Measurements from ENCODE around the gene ABHD14A. TPM values are rescaled to one million over a fixed set of nuclear protein-coding genes. Genes with fewer than 3 reads are reported as not detected.

ABHD14A gene
- total RNA-seq, 4 donors from 2014 or later, result 3.1 to 11.9 (median 8.3) TPM

GRCh38 chr3:52018319-52019000, 43.6 kb downstream of the ABHD14A start:
- Histone ChIP-seq H3K27ac (peak overlapping the region; percentile 50), H3K9me3 (no peaks in the 10 kb centered on the region), H3K27me3 (no peaks in the 10 kb centered on the region), H3K4me3 (no peak overlapping the region), H3K4me1 (peaks cover 10% of the 10 kb centered on the region), H3K36me3 (no peaks in the 10 kb centered on the region)
- DNase-seq (ENCODE audit: low spot score in 2 of 2), result no peak
- TF ChIP-seq, protein P1, sequence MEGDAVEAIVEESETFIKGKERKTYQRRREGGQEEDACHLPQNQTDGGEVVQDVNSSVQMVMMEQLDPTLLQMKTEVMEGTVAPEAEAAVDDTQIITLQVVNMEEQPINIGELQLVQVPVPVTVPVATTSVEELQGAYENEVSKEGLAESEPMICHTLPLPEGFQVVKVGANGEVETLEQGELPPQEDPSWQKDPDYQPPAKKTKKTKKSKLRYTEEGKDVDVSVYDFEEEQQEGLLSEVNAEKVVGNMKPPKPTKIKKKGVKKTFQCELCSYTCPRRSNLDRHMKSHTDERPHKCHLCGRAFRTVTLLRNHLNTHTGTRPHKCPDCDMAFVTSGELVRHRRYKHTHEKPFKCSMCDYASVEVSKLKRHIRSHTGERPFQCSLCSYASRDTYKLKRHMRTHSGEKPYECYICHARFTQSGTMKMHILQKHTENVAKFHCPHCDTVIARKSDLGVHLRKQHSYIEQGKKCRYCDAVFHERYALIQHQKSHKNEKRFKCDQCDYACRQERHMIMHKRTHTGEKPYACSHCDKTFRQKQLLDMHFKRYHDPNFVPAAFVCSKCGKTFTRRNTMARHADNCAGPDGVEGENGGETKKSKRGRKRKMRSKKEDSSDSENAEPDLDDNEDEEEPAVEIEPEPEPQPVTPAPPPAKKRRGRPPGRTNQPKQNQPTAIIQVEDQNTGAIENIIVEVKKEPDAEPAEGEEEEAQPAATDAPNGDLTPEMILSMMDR (IDR thresholded peaks at IDR 0.05), result no peak
- TF ChIP-seq POLR2AphosphoS5 (IDR thresholded peaks at IDR 0.05), result no peak
- WGBS, result 93% methylated on average over 21 of the region's 21 CpGs

DNA sequence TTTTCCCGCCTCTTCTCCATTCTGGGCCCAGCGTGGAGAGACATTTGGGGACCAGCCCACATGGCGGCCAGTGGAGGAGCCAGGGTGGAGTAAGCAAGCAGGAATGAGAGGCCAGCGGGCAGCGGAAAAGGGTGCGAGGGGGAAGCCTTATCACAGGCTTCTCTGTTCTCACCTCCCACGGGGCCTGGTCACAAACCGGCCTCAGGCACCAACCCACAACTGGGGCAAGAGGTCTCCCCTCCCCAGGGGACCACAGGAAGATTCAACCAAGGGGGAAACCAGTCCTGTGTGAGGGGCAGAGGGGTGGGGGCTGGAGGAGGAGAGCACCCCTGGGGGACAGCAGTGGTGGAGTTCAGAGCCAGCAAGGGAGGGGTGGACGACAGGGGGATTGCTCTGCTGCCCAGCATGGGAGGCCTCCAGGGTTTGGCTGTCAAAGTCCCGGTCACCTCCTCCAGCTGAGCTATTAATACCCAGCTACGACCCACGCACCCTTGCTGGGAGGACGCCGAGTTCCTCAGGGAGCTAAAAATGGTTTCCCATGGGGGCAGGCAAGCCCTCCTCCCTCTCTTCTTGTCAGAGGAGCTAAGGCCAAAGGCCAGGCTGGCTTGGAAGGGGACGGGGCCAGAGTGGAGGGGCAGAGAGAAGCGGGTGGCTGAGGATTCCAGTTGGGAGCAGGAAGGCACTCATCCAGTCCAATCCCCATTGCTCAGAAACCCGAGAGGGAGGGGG, 44.7 kb downstream of the ABHD14A start:
- DNase-seq (ENCODE audit: low spot score in 2 of 2), result no peak
- Histone ChIP-seq H3K4me1 (peaks cover 10% of the 10 kb centered on the region), H3K27ac (peak overlapping the region; percentile 50), H3K36me3 (no peaks in the 10 kb centered on the region), H3K9me3 (no peaks in the 10 kb centered on the region), H3K27me3 (no peaks in the 10 kb centered on the region), H3K4me3 (no peak overlapping the region)
- WGBS, result 70% methylated on average over 16 of the region's 17 CpGs
- no peak for TF ChIP-seq POLR2AphosphoS5 (IDR thresholded peaks at IDR 0.05)
- no peak for TF ChIP-seq POLR2A (IDR thresholded peaks at IDR 0.05)
- no peak for TF ChIP-seq EP300 (IDR thresholded peaks at IDR 0.05)
- TF ChIP-seq, protein P1 (IDR thresholded peaks at IDR 0.05), result no peak

GRCh38 chr3:52020796-52021195, 45.9 kb downstream of the ABHD14A start:
- WGBS, result 94% methylated on average over 4 of the region's 7 CpGs
- Histone ChIP-seq H3K27ac (no peak overlapping the region), H3K36me3 (no peaks in the 10 kb centered on the region), H3K27me3 (no peaks in the 10 kb centered on the region), H3K4me1 (peaks cover 10% of the 10 kb centered on the region), H3K9me3 (no peaks in the 10 kb centered on the region), H3K4me3 (no peak overlapping the region)
- DNase-seq (ENCODE audit: low spot score in 2 of 2), result no peak
- no peak for TF ChIP-seq POLR2A (IDR thresholded peaks at IDR 0.05)
- TF ChIP-seq EP300 (IDR thresholded peaks at IDR 0.05), result no peak
- TF ChIP-seq, protein P1 (IDR thresholded peaks at IDR 0.05), result no peak
- no peak for TF ChIP-seq POLR2AphosphoS5 (IDR thresholded peaks at IDR 0.05)

DNA sequence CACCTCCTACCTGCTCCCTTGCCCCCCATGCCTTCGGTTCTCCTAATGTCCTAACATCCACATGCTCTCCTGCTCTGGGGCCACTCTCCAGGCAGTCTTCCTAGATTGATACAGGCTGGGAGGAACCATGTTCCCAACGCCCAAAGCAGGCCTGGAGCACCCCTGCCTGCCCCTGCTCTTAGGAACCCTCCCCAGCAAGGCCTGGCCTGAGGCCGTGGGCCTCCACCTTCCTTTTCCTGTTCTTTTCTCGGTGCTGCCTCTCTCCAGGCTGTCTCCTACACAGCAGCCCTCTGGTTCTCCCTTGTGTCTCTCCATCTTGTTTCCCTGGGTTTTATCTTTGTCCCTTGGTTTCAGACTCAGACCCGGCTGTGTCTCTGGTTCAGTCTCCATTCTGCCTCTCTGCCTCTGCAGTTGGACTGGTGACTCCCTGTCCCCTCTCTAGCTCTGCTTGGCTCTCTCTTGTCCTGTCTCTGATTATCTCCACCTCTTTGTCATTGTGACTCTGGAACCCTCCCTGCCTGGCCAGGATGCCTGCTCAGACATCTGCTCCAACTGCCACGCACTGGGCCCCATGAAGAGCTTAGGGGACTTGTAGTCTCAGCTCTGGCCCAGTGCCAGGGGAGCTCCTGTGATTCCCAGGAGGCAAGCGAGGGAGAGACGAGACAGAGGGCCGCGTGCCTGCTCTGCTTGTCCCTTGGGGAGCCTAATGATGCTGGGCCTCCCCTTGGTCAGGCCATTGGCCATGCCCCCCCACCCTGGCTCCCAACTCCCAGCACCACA, 46.8 kb downstream of the ABHD14A start:
- H3K27me3 ChIP-seq, result no peaks in the 10 kb centered on the region
- H3K27ac ChIP-seq, result peak overlapping the region; percentile 22
- TF ChIP-seq, protein P1 (IDR thresholded peaks at IDR 0.05), result no peak
- TF ChIP-seq POLR2AphosphoS5 (IDR thresholded peaks at IDR 0.05) (no peak), POLR2A (IDR thresholded peaks at IDR 0.05) (no peak), EP300 (IDR thresholded peaks at IDR 0.05) (no peak)
- 71% methylated on average over 8 of the region's 10 CpGs for WGBS
- DNase-seq (ENCODE audit: low spot score in 2 of 2), result no peak
- no peaks in the 10 kb centered on the region for H3K9me3 ChIP-seq
- H3K4me3 ChIP-seq, result no peak overlapping the region
- peaks cover 10% of the 10 kb centered on the region for H3K4me1 ChIP-seq
- no peaks in the 10 kb centered on the region for H3K36me3 ChIP-seq
